ENCODE results near the gene FBXO42. TPM values are rescaled to one million over a fixed set of nuclear protein-coding genes. Genes with fewer than 3 reads are reported as not detected.

Gene FBXO42
- total and polyA plus RNA-seq, 9 of the 15 experiments (the other 6 are each of a cell fraction or from before 2014, with no cell fraction given): 7.2 to 24.8 (median 17.4) TPM

GRCh38 chr1:16237343-16237830 lies 114.9 kb downstream of the FBXO42 start (continued):
- no peak for TF ChIP-seq ZMIZ1 (IDR thresholded peaks at IDR 0.05; ENCODE audit: low read depth in 2 of 2, low read length in 2 of 2)
- no peak for TF ChIP-seq ZC3H11A (IDR thresholded peaks at IDR 0.05; ENCODE audit: low read depth, low read length)
- no peak for TF ChIP-seq ZNF3 (CRISPR knock-in tag; IDR thresholded peaks at IDR 0.05)
- TF ChIP-seq GABPB1 (CRISPR knock-in tag; IDR thresholded peaks at IDR 0.05): no peak; the same call in 1 of the 2 replicates
- TF ChIP-seq SNRNP70 (optimal IDR thresholded peaks at IDR 0.05; ENCODE audit: low read depth, low read length): no peak
- TF ChIP-seq ZNF408 (CRISPR knock-in tag; IDR thresholded peaks at IDR 0.05; ENCODE audit: low read depth): no peak
- TF ChIP-seq NCOR1 (IDR thresholded peaks at IDR 0.05): 0 out of 2 replicates have a peak, but pooled peaks have one; percentile 4
- TF ChIP-seq ZFX (CRISPR knock-in tag; IDR thresholded peaks at IDR 0.05): peak; percentile 45; the same call in 1 of the 2 replicates
- TF ChIP-seq RERE (CRISPR knock-in tag; IDR thresholded peaks at IDR 0.05; ENCODE audit: borderline replicate concordance): no peak
- no peak for TF ChIP-seq MYC (IDR thresholded peaks at IDR 0.05; ENCODE audit: low read depth, low read length)
- TF ChIP-seq MYC (CRISPR knock-in tag; IDR thresholded peaks at IDR 0.05; ENCODE audit: borderline replicate concordance, low read depth): no peak
- no peak for TF ChIP-seq TFAM (CRISPR knock-in tag; conservative IDR thresholded peaks at IDR 0.05)
- no peak for TF ChIP-seq MECOM (CRISPR knock-in tag; IDR thresholded peaks at IDR 0.05)

Data from K562 (cell line).